Measurements from ENCODE around the gene KCNQ1OT1. TPM values are rescaled to one million over a fixed set of nuclear protein-coding genes. Genes with fewer than 3 reads are reported as not detected.

Gene KCNQ1OT1
- total RNA-seq, 1 donor from 2014 or later = 7.0 TPM

- Mint-ChIP-seq H3K4me3 (no peak overlapping the region), H3K36me3 (no peaks in the 10 kb centered on the region), H3K27ac (no peak overlapping the region), H3K9me3 (peaks cover 9% of the 10 kb centered on the region), H3K27me3 (peaks cover 8% of the 10 kb centered on the region), H3K4me1 (ENCODE audit: unreplicated experiment) (peaks cover 12% of the 10 kb centered on the region)
- TF ChIP-seq, protein P1, sequence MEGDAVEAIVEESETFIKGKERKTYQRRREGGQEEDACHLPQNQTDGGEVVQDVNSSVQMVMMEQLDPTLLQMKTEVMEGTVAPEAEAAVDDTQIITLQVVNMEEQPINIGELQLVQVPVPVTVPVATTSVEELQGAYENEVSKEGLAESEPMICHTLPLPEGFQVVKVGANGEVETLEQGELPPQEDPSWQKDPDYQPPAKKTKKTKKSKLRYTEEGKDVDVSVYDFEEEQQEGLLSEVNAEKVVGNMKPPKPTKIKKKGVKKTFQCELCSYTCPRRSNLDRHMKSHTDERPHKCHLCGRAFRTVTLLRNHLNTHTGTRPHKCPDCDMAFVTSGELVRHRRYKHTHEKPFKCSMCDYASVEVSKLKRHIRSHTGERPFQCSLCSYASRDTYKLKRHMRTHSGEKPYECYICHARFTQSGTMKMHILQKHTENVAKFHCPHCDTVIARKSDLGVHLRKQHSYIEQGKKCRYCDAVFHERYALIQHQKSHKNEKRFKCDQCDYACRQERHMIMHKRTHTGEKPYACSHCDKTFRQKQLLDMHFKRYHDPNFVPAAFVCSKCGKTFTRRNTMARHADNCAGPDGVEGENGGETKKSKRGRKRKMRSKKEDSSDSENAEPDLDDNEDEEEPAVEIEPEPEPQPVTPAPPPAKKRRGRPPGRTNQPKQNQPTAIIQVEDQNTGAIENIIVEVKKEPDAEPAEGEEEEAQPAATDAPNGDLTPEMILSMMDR (conservative IDR thresholded peaks at IDR 0.05) = no peak
- DNase-seq (ENCODE audit: extremely low spot score, unreplicated experiment) = no peak
These were observed 140.1 kb downstream of the KCNQ1OT1 start for GRCh38 chr11:2559527-2560311.

DNA sequence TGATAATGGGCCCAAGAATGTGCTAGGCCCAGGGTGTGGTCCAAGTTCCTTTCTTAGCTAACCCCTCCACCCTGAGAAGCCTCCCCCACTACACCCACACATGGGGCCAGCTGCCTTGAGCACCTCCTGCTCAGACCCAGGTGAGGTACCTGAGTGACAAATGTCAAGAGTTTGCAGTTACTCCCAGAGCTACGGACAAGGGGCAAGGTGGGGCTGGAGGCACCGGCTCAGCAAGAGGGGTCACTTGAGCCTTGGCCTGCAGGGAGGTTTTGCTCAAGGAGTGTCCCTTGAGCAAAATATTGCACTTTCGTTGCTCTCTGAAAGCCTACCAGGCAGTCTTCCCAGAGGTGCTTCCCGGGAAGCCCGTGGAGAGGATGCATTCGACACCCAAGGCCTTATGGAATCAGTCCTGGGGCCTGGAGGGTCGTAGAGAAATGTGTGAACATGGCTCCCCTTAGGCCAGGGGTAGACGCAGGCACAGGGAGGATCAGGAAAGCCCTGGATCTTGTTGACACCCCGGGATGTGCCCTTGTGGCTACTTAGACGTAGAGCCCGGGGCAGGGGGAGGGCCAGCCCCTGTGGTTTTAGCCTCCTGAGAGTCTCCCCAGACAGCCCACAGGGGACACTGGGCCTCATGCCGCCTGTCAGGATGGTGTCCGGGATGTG lies 140.8 kb downstream of the KCNQ1OT1 start:
- H3K4me1 Mint-ChIP-seq (ENCODE audit: unreplicated experiment) = peaks cover 18% of the 10 kb centered on the region
- TF ChIP-seq, protein P1 (conservative IDR thresholded peaks at IDR 0.05) = no peak
- H3K9me3 Mint-ChIP-seq = peaks cover 9% of the 10 kb centered on the region
- H3K27ac Mint-ChIP-seq = no peak overlapping the region
- H3K4me3 Mint-ChIP-seq = no peak overlapping the region
- peaks cover 8% of the 10 kb centered on the region for H3K27me3 Mint-ChIP-seq
- DNase-seq (ENCODE audit: extremely low spot score, unreplicated experiment) = no peak
- no peaks in the 10 kb centered on the region for H3K36me3 Mint-ChIP-seq

DNA sequence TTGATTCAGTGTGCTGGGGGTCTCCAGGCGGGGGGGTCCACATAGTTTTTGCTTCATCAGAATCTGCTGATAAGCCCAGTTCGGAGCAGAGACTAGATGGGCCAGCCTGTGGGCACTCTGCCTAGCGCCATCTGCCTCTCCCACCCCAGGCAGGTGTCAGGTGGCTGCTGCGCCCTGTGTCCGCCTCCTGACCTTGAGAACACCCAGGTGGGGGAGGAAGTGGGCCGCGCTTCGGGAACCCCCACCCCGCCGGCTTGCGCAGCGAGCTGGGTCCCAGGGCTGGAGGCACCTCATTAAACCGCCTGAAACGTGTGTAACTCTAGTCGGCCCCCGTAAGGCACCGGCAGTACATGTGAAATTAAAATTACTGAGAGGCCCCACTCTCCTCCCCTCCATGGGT lies 141.4 kb downstream of the KCNQ1OT1 start:
- Mint-ChIP-seq H3K27me3 (peaks cover 8% of the 10 kb centered on the region), H3K4me3 (no peak overlapping the region), H3K27ac (no peak overlapping the region), H3K4me1 (ENCODE audit: unreplicated experiment) (peaks cover 19% of the 10 kb centered on the region), H3K9me3 (peaks cover 9% of the 10 kb centered on the region), H3K36me3 (no peaks in the 10 kb centered on the region)
- no peak for DNase-seq (ENCODE audit: extremely low spot score, unreplicated experiment)
- TF ChIP-seq, protein P1 (conservative IDR thresholded peaks at IDR 0.05) = no peak

Other genes with a start within 250 kb of the KCNQ1OT1 start
- gene CDKN1C, start 185.8 kb upstream of the KCNQ1OT1 start, total RNA-seq (ENCODE audit: low replicate concordance) = 108 and 140 TPM in 2 replicates
- gene PHLDA2, start 229.4 kb upstream of the KCNQ1OT1 start, total RNA-seq (ENCODE audit: low replicate concordance) = 3.7 and 14.2 TPM in 2 replicates

Data from type B pancreatic cell (in vitro differentiated cells).